Superior temporal gyrus (tissue), 1 donor: ENCODE data around the gene CREBRF.
"Not testable (repeated sequence)": the region's sequence is repeated elsewhere in the genome, so short reads cannot be mapped to it uniquely, and the experiment has no call there.

Experiments used
- DNase-seq: peaks from one replicate; pipeline ENCODE4 v3.0.0-alpha.2; 2016; ENCODE audit errors: extremely low spot score

The CREBRF gene

GRCh38 chr5:173035904-173036707 lies 20.0 kb upstream of the CREBRF start:
- DNase-seq = no peak

- no peak for DNase-seq
Observed at GRCh38 chr5:173039188-173039587, 17.0 kb upstream of the CREBRF start.

- no peak for DNase-seq
Observed at GRCh38 chr5:173039964-173040363, 16.2 kb upstream of the CREBRF start.

- no peak for DNase-seq
Observed at GRCh38 chr5:173041881-173042762, 14.0 kb upstream of the CREBRF start.

- no peak for DNase-seq
Observed at GRCh38 chr5:173042763-173043107, 13.4 kb upstream of the CREBRF start.

- no peak for DNase-seq
Observed at GRCh38 chr5:173045474-173045873, 10.7 kb upstream of the CREBRF start.

GRCh38 chr5:173047096-173047837 lies 8.9 kb upstream of the CREBRF start:
- not testable (repeated sequence) for DNase-seq

GRCh38 chr5:173047838-173048105 lies 8.4 kb upstream of the CREBRF start:
- DNase-seq = no peak

GRCh38 chr5:173050791-173051190 lies 5.4 kb upstream of the CREBRF start:
- DNase-seq = no peak

- DNase-seq = no peak
Observed at GRCh38 chr5:173051746-173052145, 4.4 kb upstream of the CREBRF start.

- no peak for DNase-seq
Observed at GRCh38 chr5:173053041-173053440, 3.1 kb upstream of the CREBRF start.

GRCh38 chr5:173055042-173055721 lies 970 bp upstream of the CREBRF start:
- peak; percentile 15 for DNase-seq

- DNase-seq = no peak
Observed at GRCh38 chr5:173055722-173055982, 500 bp upstream of the CREBRF start.

GRCh38 chr5:173056783-173057061 lies 570 bp downstream of the CREBRF start:
- no peak for DNase-seq

GRCh38 chr5:173057062-173057924 lies 1.1 kb downstream of the CREBRF start:
- DNase-seq = peak; percentile 97

GRCh38 chr5:173062141-173062540 lies 6.0 kb downstream of the CREBRF start:
- DNase-seq = no peak

- DNase-seq = no peak
Observed at GRCh38 chr5:173065155-173065554, 9.0 kb downstream of the CREBRF start.

- no peak for DNase-seq
Observed at GRCh38 chr5:173069671-173070070, 13.5 kb downstream of the CREBRF start.

GRCh38 chr5:173075137-173075843 lies 19.1 kb downstream of the CREBRF start:
- DNase-seq = no peak

GRCh38 chr5:173075970-173076369 lies 19.8 kb downstream of the CREBRF start:
- DNase-seq = no peak

- DNase-seq = not testable (repeated sequence)
Observed at GRCh38 chr5:173076471-173076870, 20.3 kb downstream of the CREBRF start.
